ENCODE data around the gene ZFAND6.

- TF ChIP-seq, protein P1, sequence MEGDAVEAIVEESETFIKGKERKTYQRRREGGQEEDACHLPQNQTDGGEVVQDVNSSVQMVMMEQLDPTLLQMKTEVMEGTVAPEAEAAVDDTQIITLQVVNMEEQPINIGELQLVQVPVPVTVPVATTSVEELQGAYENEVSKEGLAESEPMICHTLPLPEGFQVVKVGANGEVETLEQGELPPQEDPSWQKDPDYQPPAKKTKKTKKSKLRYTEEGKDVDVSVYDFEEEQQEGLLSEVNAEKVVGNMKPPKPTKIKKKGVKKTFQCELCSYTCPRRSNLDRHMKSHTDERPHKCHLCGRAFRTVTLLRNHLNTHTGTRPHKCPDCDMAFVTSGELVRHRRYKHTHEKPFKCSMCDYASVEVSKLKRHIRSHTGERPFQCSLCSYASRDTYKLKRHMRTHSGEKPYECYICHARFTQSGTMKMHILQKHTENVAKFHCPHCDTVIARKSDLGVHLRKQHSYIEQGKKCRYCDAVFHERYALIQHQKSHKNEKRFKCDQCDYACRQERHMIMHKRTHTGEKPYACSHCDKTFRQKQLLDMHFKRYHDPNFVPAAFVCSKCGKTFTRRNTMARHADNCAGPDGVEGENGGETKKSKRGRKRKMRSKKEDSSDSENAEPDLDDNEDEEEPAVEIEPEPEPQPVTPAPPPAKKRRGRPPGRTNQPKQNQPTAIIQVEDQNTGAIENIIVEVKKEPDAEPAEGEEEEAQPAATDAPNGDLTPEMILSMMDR (IDR thresholded peaks at IDR 0.05): no peak
- no peak for TF ChIP-seq POLR2A (IDR thresholded peaks at IDR 0.05)
- TF ChIP-seq POLR2AphosphoS5 (IDR thresholded peaks at IDR 0.05; ENCODE audit: insufficient read depth in 1 of 2, low read depth in 1 of 2): no peak
These were observed 395 bp downstream of the ZFAND6 start for GRCh38 chr15:80059786-80060355.

Measured in vagina (tissue), 2 donors.